AG09309 (cell line): ENCODE results near the gene LIN52.

Experiments
- DNase-seq: peaks from one replicate; pipeline ENCODE4 v3.0.0-alpha.2; 2010; ENCODE audit warnings: low read depth
- H3K4me3 ChIP-seq: 2 replicates; pipeline ENCODE4 v1.5.1; 2011; ENCODE audit warnings: mild to moderate bottlenecking, low read depth, low read length, moderate library complexity; ENCODE audit not compliant: control insufficient read depth
- TF ChIP-seq, protein P1 (sequence below): IDR thresholded peaks from 2 replicates; pipeline ENCODE4 v1.5.1; 2011; ENCODE audit warnings: mild to moderate bottlenecking, low read depth, low read length, inconsistent platforms; ENCODE audit not compliant: insufficient read depth, control insufficient read depth; ENCODE audit errors: missing control alignments

Gene LIN52

DNA sequence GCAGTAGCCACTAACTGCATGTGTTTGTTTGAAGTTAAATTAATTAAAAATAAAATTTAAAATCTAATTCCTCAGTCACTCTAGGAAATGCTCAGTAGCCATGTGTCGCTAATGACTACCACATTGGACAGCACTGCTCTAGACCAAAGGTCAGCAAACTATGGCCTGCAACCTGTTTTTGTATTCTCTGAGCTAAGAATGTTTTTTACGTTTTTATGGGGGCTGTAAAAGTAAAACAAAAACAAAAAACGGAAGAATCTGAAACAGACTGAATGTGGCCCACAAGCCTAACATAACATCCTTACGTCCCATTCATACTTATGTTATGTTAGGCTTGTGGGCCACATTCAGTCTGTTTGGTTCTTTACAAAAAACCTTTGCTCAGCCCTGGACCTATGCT, 57.8 kb downstream of the LIN52 start:
- TF ChIP-seq, protein P1, sequence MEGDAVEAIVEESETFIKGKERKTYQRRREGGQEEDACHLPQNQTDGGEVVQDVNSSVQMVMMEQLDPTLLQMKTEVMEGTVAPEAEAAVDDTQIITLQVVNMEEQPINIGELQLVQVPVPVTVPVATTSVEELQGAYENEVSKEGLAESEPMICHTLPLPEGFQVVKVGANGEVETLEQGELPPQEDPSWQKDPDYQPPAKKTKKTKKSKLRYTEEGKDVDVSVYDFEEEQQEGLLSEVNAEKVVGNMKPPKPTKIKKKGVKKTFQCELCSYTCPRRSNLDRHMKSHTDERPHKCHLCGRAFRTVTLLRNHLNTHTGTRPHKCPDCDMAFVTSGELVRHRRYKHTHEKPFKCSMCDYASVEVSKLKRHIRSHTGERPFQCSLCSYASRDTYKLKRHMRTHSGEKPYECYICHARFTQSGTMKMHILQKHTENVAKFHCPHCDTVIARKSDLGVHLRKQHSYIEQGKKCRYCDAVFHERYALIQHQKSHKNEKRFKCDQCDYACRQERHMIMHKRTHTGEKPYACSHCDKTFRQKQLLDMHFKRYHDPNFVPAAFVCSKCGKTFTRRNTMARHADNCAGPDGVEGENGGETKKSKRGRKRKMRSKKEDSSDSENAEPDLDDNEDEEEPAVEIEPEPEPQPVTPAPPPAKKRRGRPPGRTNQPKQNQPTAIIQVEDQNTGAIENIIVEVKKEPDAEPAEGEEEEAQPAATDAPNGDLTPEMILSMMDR: no peak
- no peak for DNase-seq
- H3K4me3 ChIP-seq: no peak overlapping the region

DNA sequence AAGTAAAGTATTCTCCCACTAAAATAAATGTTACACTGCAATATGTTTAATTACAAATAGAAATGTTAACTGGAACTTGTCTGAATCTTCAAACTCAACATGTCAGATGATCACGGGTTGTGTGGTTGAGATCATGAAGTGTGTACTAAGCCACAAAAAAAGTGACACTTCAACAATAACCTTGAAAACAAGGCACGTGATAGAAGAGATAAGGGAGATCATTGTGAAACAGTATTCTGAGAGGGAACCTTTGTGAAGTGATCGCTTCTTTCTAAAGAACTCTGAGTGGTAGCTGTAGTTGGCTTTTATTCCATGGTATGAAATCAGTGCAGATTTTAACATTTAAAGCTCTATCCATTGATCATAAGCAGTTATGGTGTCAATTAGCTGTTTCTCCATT, 60.0 kb downstream of the LIN52 start:
- no peak for DNase-seq
- TF ChIP-seq, protein P1: no peak
- H3K4me3 ChIP-seq: no peak overlapping the region

DNA sequence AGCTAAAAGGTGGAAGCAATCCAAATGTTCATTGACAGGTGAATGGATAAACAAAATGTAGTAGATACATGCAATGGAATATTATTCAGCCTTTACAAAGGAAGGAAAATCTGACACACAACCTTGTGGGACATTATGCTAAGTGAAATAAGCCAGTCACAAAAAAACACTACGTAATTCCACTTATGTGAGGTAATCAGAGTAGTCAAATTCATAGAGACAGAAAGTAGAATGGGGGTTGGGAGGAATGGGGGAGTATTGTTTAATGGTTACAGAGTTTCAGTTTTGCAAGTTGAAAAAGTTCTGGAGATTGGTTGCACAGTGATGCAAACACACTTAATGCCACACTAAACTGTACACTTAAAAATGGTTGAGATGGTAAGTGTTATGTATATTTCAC, 62.8 kb downstream of the LIN52 start:
- H3K4me3 ChIP-seq: no peak overlapping the region
- DNase-seq: no peak
- TF ChIP-seq, protein P1: no peak

DNA sequence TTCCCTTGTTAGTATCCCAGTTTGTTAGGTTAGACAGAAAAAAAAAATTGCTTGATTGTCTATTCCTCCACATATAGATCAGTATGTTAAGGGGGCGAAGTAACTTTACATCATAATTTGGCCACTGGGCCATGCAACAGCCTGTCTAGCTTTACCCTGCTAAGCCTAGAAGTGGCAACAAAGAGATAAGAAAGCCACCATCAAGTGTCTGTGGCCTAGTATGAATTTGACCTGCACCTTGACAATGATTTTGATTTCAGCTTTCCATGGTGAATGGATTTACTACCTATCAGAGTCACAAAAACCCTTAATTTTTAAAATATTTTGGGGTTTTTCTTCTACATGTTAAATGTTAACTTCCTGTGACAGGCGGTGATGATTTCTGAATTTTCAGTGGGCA, 63.9 kb downstream of the LIN52 start:
- no peak for DNase-seq
- H3K4me3 ChIP-seq: no peak overlapping the region
- TF ChIP-seq, protein P1: no peak

DNA sequence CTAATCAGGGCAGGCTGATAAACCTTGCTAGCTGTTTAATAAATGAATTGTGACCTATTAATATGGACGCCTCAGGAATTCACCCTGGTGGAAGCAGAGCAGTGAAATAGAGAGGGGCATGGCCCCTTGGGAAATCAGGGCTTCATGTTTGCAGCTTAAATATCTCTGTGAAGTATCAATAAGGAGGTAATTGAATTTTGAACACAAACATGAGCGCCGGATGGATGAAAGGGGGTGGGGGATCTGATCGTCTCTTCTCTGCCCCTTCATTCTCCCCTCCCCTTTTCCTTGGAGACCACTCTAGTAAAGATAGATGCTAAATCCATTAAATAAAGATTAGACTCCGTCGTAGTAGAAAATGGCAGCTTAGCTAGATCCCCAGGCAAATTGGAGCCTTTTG, 70.5 kb downstream of the LIN52 start:
- DNase-seq: no peak
- TF ChIP-seq, protein P1: no peak
- H3K4me3 ChIP-seq: no peak overlapping the region

DNA sequence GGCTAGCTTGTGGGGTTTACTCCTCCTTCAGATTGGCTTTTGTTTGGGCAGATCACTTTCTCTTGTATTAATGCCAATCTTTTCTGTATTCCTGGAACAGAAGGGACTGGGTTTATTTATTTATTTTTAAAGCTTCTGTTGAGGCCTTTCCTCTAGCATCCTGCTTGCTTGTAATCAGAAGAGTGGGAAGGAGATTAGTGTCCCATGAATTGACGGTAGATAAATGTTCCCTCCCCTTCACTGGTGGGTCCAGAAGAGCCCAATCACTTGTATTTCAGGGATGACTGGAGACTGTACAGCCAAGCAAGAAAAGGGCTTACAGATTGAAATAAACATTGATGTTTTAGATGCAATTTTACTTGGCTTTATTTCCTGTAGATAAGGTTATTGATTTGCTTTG, 71.0 kb downstream of the LIN52 start:
- H3K4me3 ChIP-seq: no peak overlapping the region
- TF ChIP-seq, protein P1: no peak
- no peak for DNase-seq

DNA sequence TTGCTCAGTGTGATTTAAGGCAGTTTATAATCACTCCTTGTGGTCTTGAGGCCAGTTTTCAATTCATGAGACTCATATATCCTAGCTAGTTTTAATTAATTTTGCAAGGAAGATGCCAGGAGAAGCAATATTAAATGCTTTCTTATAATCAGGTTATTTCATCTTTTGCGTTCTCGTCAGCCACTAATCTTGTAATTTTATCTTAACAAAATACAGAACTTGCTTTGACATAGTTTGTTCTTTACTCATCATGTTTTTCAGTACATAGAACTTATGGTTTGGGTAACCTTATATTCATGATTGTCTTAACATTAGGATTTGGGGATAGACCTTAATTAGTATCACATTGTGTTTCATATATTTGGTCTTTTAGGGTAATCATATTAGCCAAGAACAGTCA, 76.0 kb downstream of the LIN52 start:
- H3K4me3 ChIP-seq: no peak overlapping the region
- TF ChIP-seq, protein P1: no peak
- DNase-seq: no peak
